Measurements from ENCODE around the gene CCDC187.

DNA sequence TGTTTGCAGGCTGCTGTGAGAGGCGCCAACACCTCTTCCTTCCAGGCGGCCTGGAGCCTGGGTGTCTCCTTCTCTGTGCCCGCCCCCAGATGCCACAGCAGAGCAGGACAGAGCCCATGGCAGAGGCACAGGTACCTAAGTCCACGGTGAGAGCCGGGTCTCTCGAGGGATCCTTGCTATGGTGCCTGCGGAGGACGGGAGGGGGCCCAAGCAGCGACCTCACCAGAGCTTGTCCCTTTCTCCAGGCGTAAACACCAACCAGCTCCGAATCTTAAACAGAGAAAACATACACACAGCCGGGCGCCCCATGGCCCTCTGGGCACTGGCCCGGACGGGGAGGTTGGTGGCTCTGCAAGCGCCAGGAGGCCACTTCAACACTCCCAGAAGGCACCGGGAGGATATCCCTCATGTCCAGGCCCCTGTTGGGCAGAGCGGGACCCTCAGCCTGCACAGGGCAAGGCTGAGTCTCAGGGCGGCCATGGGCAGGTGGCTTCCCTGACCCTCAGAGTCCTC is 11.8 kb downstream of the CCDC187 start:
- TF ChIP-seq GATA3 (IDR thresholded peaks at IDR 0.05; ENCODE audit: low read depth, low read length) (no peak), GATA2 (IDR thresholded peaks at IDR 0.05; ENCODE audit: low read depth, low read length) (no peak)
